ENCODE measurements around the gene PDZD7.
A peak's percentile ranks its signal among the peaks of the same experiment; 100 is the strongest.

The PDZD7 gene

GRCh38 chr10:101006593-101007098, 24.3 kb downstream of the PDZD7 start:
- peaks cover 0 to 33% (median 28%) of the 10 kb centered on the region in 4 donors for H3K4me1 ChIP-seq
- TF ChIP-seq CTCF (IDR thresholded peaks at IDR 0.05) = no peak
- intact Hi-C loops (cut with DNase I; ENCODE audit: low total_unique reads) = no loop called here
- no peak overlapping the region for H3K4me3 ChIP-seq
- H3K36me3 ChIP-seq = peaks cover 42 to 52% (median 45%) of the 10 kb centered on the region in 3 donors
- DNase-seq = no peak
- peak overlapping the region in 1 of 2 donors; percentile 51 for H3K27ac ChIP-seq
- H3K9me3 ChIP-seq = no peaks in the 10 kb centered on the region
- H3K27me3 ChIP-seq = no peaks in the 10 kb centered on the region

- Histone ChIP-seq H3K27me3 (no peaks in the 10 kb centered on the region), H3K9me3 (no peaks in the 10 kb centered on the region), H3K36me3 (peaks cover 42 to 52% (median 45%) of the 10 kb centered on the region in 3 donors), H3K4me3 (no peak overlapping the region), H3K27ac (no peak overlapping the region), H3K4me1 (peaks cover 0 to 39% (median 32%) of the 10 kb centered on the region in 4 donors)
- no peak for TF ChIP-seq CTCF (IDR thresholded peaks at IDR 0.05)
- intact Hi-C loops (cut with DNase I; ENCODE audit: low total_unique reads) = no loop called here
- DNase-seq = no peak
Measured at GRCh38 chr10:101005869-101006567, 24.9 kb downstream of the PDZD7 start.

- no peak overlapping the region for H3K4me3 ChIP-seq
- no peak for DNase-seq
- peaks cover 42 to 52% (median 45%) of the 10 kb centered on the region in 3 donors for H3K36me3 ChIP-seq
- TF ChIP-seq CTCF (IDR thresholded peaks at IDR 0.05) = no peak
- H3K27me3 ChIP-seq = no peaks in the 10 kb centered on the region
- intact Hi-C loops (cut with DNase I; ENCODE audit: low total_unique reads) = no loop called here
- peaks cover 0 to 45% (median 38%) of the 10 kb centered on the region in 4 donors for H3K4me1 ChIP-seq
- no peaks in the 10 kb centered on the region for H3K9me3 ChIP-seq
- H3K27ac ChIP-seq = no peak overlapping the region
Measured at GRCh38 chr10:101005361-101005760, 25.6 kb downstream of the PDZD7 start.

GRCh38 chr10:101003639-101004206, 27.2 kb downstream of the PDZD7 start:
- H3K4me1 ChIP-seq = peaks cover 0 to 48% (median 39%) of the 10 kb centered on the region in 4 donors
- H3K36me3 ChIP-seq = peaks cover 42 to 52% (median 45%) of the 10 kb centered on the region in 3 donors

GRCh38 chr10:101002456-101002855, 28.5 kb downstream of the PDZD7 start:
- no peak for TF ChIP-seq CTCF (IDR thresholded peaks at IDR 0.05)
- Histone ChIP-seq H3K4me1 (peaks cover 0 to 47% (median 37%) of the 10 kb centered on the region in 4 donors), H3K9me3 (no peaks in the 10 kb centered on the region), H3K4me3 (peak overlapping the region in 1 of 2 donors; percentile 73), H3K27ac (peak overlapping the region; percentile 99 to 100), H3K27me3 (no peaks in the 10 kb centered on the region), H3K36me3 (peaks cover 41 to 51% (median 45%) of the 10 kb centered on the region in 3 donors)
- DNase-seq = no peak
- intact Hi-C loops (cut with DNase I; ENCODE audit: low total_unique reads) = no loop called here

More at GRCh38 chr10:101003639-101004206, 27.2 kb downstream of the PDZD7 start:
- no peak for DNase-seq
- Histone ChIP-seq H3K9me3 (no peaks in the 10 kb centered on the region), H3K4me3 (no peak overlapping the region), H3K27me3 (no peaks in the 10 kb centered on the region), H3K27ac (peak overlapping the region; percentile 99 to 100)
- intact Hi-C loops (cut with DNase I; ENCODE audit: low total_unique reads) = no loop called here
- TF ChIP-seq CTCF (IDR thresholded peaks at IDR 0.05) = no peak

Data from tibial artery (tissue), 4 donors.